D721Med (cell line): ENCODE results near the gene MRRF.

ENCODE experiments used
- DNase-seq: peaks from one replicate; pipeline ENCODE4 v3.0.0; 2011; ENCODE audit warnings: low spot score; ENCODE audit not compliant: insufficient read length
- FAIRE-seq: peaks from 2 replicates; lab custom pipeline; 2011; peaks lifted over from hg19 to GRCh38; lab: Jason Lieb, UNC
- CTCF ChIP-seq: IDR thresholded peaks from 2 replicates; pipeline ENCODE4 v1.5.1; 2012; ENCODE audit warnings: mild to moderate bottlenecking, control low read depth; ENCODE audit not compliant: insufficient read depth; ENCODE audit errors: missing control alignments

Gene MRRF

GRCh38 chr9:122229485-122229837 is 35.2 kb upstream of the MRRF start:
- no peak for DNase-seq
- no peak for FAIRE-seq
- no peak for TF ChIP-seq CTCF

DNA sequence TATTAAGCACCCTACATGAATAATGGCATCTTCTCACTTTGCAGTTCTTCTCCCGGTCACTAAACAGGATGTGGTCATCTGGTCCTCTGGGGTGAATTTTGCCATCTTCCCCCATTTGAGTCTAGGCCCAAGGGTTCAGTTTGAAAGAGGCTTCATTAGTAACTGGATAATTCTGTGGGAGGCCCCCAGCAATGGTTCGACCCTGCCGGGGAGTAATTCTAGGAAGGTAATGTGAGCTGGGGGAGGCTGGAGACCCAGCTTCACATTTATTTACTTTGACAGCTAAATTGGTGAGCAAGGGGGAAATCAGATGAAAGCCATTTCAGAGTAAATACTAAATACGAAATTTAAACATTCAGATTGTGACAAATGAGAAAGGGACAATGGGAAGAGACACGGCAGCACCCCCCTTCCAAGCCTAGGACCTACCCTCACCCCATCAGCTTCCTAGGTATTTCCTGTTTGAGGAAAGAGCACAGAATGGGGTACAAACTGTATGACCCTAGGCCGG is 31.8 kb upstream of the MRRF start:
- TF ChIP-seq CTCF, result no peak
- DNase-seq, result no peak
- no peak for FAIRE-seq

DNA sequence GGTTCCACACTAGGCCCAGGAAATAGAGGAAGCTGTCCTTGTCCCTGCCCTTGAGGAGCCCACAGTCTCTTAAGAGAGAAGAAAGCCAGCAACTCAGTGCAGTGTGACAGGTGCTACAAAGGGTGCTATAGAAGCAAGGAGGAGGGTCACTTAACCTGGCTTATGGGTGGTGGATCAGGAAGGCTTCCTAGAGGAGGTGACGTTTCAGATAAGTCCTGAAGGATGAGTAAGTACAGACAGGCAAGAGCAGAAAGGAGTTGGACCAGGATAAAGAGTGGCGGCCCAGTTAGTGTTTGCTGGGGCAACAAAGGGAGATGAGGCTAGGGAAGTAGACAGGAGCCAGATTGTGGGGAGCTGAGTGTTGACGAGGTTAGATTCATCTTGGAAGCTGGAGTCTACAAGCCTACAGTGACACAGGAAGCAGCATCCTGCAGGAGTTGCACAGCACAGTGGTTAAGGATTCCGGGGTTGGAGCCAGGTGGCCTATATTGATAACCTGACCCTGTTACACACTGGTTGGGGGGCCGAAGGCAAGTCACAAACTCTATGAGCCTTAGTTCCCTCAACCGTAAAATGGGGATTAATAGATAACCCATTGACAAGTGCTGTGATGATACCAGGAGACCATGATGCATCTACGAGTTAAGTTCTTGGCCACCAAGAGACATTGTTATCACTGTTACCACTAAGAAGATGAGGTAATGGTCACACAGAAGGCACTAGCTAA is 30.5 kb upstream of the MRRF start:
- no peak for FAIRE-seq
- no peak for TF ChIP-seq CTCF

DNA sequence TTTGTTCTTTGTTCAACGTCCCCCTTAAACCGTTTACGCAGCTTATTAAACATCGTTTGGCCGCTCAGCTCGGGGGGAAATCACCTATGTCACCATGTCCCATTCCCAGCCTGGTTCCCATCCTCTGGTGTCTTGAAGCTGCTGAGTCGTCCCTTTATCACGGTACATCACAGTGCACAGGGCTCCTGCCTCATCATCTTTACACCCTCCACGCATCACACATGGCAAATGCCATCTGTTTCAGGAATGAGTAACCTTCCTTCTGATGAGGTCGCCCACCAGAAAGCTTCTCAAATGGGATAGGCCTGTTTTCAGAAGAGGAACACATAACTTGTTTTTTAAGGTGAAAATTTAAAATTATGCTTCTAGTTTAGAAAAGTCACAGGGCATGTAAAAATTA is 28.0 kb upstream of the MRRF start:
- FAIRE-seq (no peak), DNase-seq (no peak)
- no peak for TF ChIP-seq CTCF

More for the DNA sequence above, 30.5 kb upstream of the MRRF start:
- DNase-seq, result no peak

- FAIRE-seq (no peak), DNase-seq (no peak)
- TF ChIP-seq CTCF, result no peak
These were observed 25.0 kb upstream of the MRRF start for GRCh38 chr9:122239722-122240121.

DNA sequence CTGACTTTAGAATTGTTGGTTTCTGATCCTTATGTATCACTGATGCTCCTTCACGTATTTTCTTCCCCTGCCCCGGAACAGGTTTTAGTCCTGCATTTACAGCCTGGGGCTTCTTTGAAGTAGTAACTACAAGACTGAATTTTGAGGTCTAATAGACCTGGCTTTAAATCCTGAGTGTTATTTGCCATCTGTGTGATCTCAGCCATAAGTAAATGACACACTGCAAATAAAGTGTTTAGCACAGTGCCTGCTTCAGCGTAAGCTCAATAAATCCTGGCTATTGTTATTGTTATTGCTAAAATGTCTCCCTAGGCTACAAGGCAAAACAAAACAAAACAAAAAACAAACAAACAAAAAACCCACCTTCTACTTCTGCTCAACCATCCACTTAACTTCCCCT is 20.3 kb upstream of the MRRF start:
- FAIRE-seq (no peak), DNase-seq (no peak)
- no peak for TF ChIP-seq CTCF

- TF ChIP-seq CTCF, result no peak
- FAIRE-seq, result no peak
- no peak for DNase-seq
These were observed 18.0 kb upstream of the MRRF start for GRCh38 chr9:122246666-122247065.
